Measurements from ENCODE around the gene STC2.
"Not testable (repeated sequence)": the region's sequence is repeated elsewhere in the genome, so short reads cannot be mapped to it uniquely, and the experiment has no call there.

The STC2 gene

GRCh38 chr5:173296737-173297676 is 31.2 kb downstream of the STC2 start:
- DNase-seq (ENCODE audit: low spot score) = no peak

- DNase-seq (ENCODE audit: low spot score) = no peak
Measured at GRCh38 chr5:173295796-173296195, 32.4 kb downstream of the STC2 start.

- DNase-seq (ENCODE audit: low spot score) = no peak
Measured at GRCh38 chr5:173294673-173295320, 33.4 kb downstream of the STC2 start.

- peak; percentile 88 for DNase-seq (ENCODE audit: low spot score)
Measured at GRCh38 chr5:173293817-173294672, 34.2 kb downstream of the STC2 start.

- DNase-seq (ENCODE audit: low spot score) = no peak
Measured at GRCh38 chr5:173291722-173292658, 36.2 kb downstream of the STC2 start.

- DNase-seq (ENCODE audit: low spot score) = no peak
Measured at GRCh38 chr5:173290477-173291131, 37.6 kb downstream of the STC2 start.

GRCh38 chr5:173289372-173289771 is 38.8 kb downstream of the STC2 start:
- DNase-seq (ENCODE audit: low spot score) = no peak

GRCh38 chr5:173288632-173289031 is 39.6 kb downstream of the STC2 start:
- DNase-seq (ENCODE audit: low spot score) = no peak

- no peak for DNase-seq (ENCODE audit: low spot score)
Measured at GRCh38 chr5:173287086-173287485, 41.1 kb downstream of the STC2 start.

- DNase-seq (ENCODE audit: low spot score) = not testable (repeated sequence)
Measured at GRCh38 chr5:173284343-173284958, 43.8 kb downstream of the STC2 start.

GRCh38 chr5:173283318-173284288 is 44.6 kb downstream of the STC2 start:
- peak; percentile 69 for DNase-seq (ENCODE audit: low spot score)

GRCh38 chr5:173282916-173283315 is 45.3 kb downstream of the STC2 start:
- no peak for DNase-seq (ENCODE audit: low spot score)

GRCh38 chr5:173281910-173282309 is 46.3 kb downstream of the STC2 start:
- no peak for DNase-seq (ENCODE audit: low spot score)

GRCh38 chr5:173279166-173279565 is 49.0 kb downstream of the STC2 start:
- no peak for DNase-seq (ENCODE audit: low spot score)

- no peak for DNase-seq (ENCODE audit: low spot score)
Measured at GRCh38 chr5:173278641-173279040, 49.6 kb downstream of the STC2 start.

- DNase-seq (ENCODE audit: low spot score) = peak; percentile 12
Measured at GRCh38 chr5:173278172-173278571, 50.0 kb downstream of the STC2 start.

- no peak for DNase-seq (ENCODE audit: low spot score)
Measured at GRCh38 chr5:173274771-173275170, 53.4 kb downstream of the STC2 start.

- no peak for DNase-seq (ENCODE audit: low spot score)
Measured at GRCh38 chr5:173271419-173271818, 56.8 kb downstream of the STC2 start.
